Rectal smooth muscle tissue (tissue), 1 donor: ENCODE measurements around the gene FAM193B.

ENCODE experiments used
- H3K27ac ChIP-seq: one replicate; pipeline ENCODE4 v1.7.0; 2013; ENCODE audit warnings: low read depth, low read length, inconsistent platforms
- H3K27me3 ChIP-seq: one replicate; pipeline ENCODE4 v1.7.0; 2013; ENCODE audit warnings: low read length; ENCODE audit not compliant: control insufficient read depth, insufficient read depth
- H3K36me3 ChIP-seq: one replicate; pipeline ENCODE4 v1.7.0; 2013; ENCODE audit warnings: low read length; ENCODE audit not compliant: control insufficient read depth, insufficient read depth
- H3K4me1 ChIP-seq: one replicate; pipeline ENCODE4 v1.7.0; 2013; ENCODE audit warnings: low read length; ENCODE audit not compliant: control insufficient read depth, insufficient read depth
- H3K4me3 ChIP-seq: one replicate; pipeline ENCODE4 v1.7.0; 2013; ENCODE audit warnings: low read length
- H3K9ac ChIP-seq: one replicate; pipeline ENCODE4 v1.7.0; 2013; ENCODE audit warnings: low read length

The FAM193B gene

GRCh38 chr5:177554474-177555111, at the start of gene FAM193B:
Gene FAM193B, minus strand, starts transcription at chr5:177554563. Its CDS starts 105 bp downstream, at chr5:177554458.
- H3K4me1 ChIP-seq: peaks cover 8% of the 10 kb centered on the region
- H3K27me3 ChIP-seq: no peaks in the 10 kb centered on the region
- H3K36me3 ChIP-seq: peaks cover 4% of the 10 kb centered on the region
- peak within 1 kb of the TSS; percentile 55 for H3K27ac ChIP-seq
- peak within 1 kb of the TSS; percentile 80 for H3K4me3 ChIP-seq
- H3K9ac ChIP-seq: peak within 1 kb of the TSS; percentile 16

DNA sequence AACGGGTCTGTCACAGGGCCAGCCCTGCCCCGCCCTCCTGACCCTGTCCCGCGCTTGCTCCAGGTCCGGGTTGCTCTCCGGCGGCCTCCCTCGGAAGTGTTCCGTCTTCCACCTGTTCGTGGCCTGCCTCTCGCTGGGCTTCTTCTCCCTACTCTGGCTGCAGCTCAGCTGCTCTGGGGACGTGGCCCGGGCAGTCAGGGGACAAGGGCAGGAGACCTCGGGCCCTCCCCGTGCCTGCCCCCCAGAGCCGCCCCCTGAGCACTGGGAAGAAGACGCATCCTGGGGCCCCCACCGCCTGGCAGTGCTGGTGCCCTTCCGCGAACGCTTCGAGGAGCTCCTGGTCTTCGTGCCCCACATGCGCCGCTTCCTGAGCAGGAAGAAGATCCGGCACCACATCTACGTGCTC, 49.8 kb upstream of the FAM193B start:
- Histone ChIP-seq H3K4me3 (no peak overlapping the region), H3K9ac (no peak overlapping the region), H3K27me3 (no peaks in the 10 kb centered on the region), H3K36me3 (no peaks in the 10 kb centered on the region), H3K4me1 (peaks cover 4% of the 10 kb centered on the region), H3K27ac (no peak overlapping the region)

GRCh38 chr5:177603631-177604030, 49.3 kb upstream of the FAM193B start:
- no peak overlapping the region for H3K4me3 ChIP-seq
- H3K4me1 ChIP-seq: peaks cover 4% of the 10 kb centered on the region
- no peak overlapping the region for H3K9ac ChIP-seq
- no peaks in the 10 kb centered on the region for H3K27me3 ChIP-seq
- H3K36me3 ChIP-seq: no peaks in the 10 kb centered on the region
- no peak overlapping the region for H3K27ac ChIP-seq

DNA sequence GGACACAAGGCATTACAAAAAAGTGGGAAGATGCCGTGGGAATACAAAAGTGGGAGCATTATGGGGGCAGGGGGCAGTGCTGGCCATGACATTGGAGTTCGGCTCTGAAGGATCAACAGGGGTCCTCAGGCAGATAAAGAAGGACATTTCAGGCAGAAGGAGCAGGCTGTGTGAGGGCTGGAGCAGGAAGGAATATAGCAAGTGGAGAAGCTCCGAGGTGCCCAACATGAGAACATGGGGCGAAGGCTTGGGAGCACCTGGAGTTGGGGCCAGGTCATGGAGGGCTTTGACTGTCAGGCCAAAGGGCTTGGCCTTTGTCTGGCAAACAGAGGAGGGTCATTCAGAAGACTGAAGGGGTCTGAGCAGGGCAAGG, 48.1 kb upstream of the FAM193B start:
- Histone ChIP-seq H3K4me1 (peaks cover 4% of the 10 kb centered on the region), H3K27ac (no peak overlapping the region), H3K27me3 (no peaks in the 10 kb centered on the region), H3K9ac (no peak overlapping the region), H3K36me3 (no peaks in the 10 kb centered on the region), H3K4me3 (no peak overlapping the region)

DNA sequence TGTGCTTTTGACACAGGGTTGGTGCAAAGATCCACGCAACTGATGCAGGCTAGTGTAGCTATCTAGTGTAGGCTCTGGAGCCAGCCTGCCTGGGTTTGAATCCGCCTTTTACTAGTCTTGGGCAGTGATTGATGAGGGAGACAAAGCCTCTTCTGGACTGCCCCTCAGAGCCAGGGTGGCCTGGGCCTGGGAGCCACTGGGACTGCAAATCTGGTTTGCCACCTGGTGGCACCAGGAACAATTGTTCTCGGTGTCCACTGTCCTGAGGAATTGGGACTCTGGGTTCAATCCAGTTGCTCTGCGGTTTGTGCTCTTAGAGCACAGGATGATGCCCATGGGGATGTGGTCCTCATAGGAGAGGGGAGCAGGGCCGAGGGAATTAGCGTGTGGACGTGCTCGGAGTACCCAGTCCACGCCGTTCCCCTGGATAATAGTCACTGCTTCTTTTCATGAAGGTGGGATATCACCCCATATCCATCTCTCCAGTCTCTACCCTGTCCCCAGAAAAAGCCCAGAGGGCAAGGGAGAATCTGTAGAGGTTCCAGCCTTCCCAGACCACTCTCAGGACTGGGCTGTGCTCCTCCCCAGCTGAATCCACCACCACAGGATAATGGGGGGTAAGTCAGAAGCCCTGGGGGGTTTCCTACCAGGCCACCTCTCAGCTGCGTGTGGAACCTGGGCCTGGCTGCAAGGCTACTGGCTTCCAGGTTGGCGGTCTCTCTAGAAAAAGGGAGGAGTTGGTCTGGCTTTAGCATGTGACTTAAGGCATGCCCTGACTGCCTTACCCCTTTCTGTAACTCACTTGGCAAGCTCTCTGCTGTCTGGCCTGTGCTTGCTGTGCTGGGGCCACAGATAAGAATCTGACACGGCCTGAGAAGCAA, 47.5 kb upstream of the FAM193B start:
- H3K27me3 ChIP-seq: no peaks in the 10 kb centered on the region
- H3K36me3 ChIP-seq: no peaks in the 10 kb centered on the region
- H3K9ac ChIP-seq: no peak overlapping the region
- no peak overlapping the region for H3K4me3 ChIP-seq
- peaks cover 4% of the 10 kb centered on the region for H3K4me1 ChIP-seq
- no peak overlapping the region for H3K27ac ChIP-seq

GRCh38 chr5:177601126-177601525, 46.8 kb upstream of the FAM193B start:
- H3K4me3 ChIP-seq: no peak overlapping the region

GRCh38 chr5:177600508-177601018, 46.2 kb upstream of the FAM193B start:
- peak overlapping the region; percentile 67 for H3K4me3 ChIP-seq
- H3K27ac ChIP-seq: peak overlapping the region; percentile 76
- H3K27me3 ChIP-seq: no peaks in the 10 kb centered on the region
- peak overlapping the region; percentile 1 for H3K9ac ChIP-seq
- peaks cover 11% of the 10 kb centered on the region for H3K36me3 ChIP-seq
- peaks cover 4% of the 10 kb centered on the region for H3K4me1 ChIP-seq

More at GRCh38 chr5:177601126-177601525, 46.8 kb upstream of the FAM193B start:
- no peak overlapping the region for H3K9ac ChIP-seq
- H3K27ac ChIP-seq: no peak overlapping the region
- H3K4me1 ChIP-seq: peaks cover 4% of the 10 kb centered on the region
- peaks cover 6% of the 10 kb centered on the region for H3K36me3 ChIP-seq
- no peaks in the 10 kb centered on the region for H3K27me3 ChIP-seq

DNA sequence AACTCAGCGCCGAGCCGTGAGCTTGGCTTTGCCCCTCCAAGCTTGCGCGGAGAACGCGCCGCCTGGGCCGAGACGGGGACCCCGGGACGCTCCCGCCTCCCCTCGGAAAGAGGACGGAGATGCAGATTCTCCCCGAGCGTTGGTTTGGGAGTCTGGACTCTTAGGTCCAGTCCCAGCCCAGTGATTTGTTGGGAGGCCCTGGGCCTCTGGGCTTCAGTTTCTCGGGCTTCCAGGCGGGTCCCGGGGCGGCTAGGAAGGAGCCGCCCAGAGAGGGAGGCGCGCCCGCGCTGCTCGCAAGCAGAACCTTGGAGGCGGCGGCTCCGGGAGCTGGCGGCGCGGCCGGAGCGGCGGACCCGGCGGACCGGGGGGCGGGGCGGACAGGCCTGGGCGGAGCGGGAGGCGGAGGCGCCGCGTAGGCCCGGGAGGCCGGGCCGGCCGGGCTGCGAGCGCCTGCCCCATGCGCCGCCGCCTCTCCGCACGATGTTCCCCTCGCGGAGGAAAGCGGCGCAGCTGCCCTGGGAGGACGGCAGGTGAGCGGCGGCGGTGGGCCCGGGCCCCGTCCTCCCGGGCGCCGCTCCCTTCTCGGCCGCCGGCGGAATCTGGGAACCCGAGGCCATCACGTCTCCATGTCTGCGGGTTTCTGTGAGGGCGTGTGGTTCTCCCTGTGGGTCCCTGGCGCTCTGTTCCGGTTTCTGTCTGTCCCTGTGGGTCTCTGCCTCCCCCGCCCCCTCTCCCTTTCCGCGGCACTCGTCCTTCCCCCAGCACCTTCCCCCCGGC, 45.6 kb upstream of the FAM193B start, which contains the start of gene B4GALT7:
B4GALT7 (plus strand) TSS at position 402 of the 777 bp plus-strand sequence; CDS start at position 481, 79 bp downstream.
- no peaks in the 10 kb centered on the region for H3K27me3 ChIP-seq
- H3K4me3 ChIP-seq: peak within 1 kb of the TSS; percentile 67
- H3K27ac ChIP-seq: peak within 1 kb of the TSS; percentile 81
- peaks cover 17% of the 10 kb centered on the region for H3K36me3 ChIP-seq
- H3K9ac ChIP-seq: peak within 1 kb of the TSS; percentile 64
- peaks cover 4% of the 10 kb centered on the region for H3K4me1 ChIP-seq

DNA sequence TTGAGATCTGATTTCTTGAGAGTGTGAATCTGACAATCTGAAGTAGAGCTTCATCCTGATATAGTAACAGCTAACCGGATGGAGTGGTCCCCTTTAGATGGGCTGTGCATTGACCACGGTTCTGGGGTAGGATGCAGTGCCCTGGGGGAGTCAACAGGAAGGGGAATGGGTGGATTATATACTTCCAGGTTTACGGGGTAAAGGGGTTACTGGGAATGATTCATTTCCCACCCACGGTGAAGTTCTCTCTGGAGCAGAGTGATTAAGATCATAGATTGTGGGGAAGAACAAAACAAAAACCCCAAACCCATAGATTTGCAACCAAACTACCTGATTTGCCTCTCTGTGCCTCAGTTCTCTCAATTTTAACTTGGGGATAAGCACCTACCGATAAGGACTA, 44.1 kb upstream of the FAM193B start:
- Histone ChIP-seq H3K27me3 (no peaks in the 10 kb centered on the region), H3K9ac (no peak overlapping the region), H3K4me3 (no peak overlapping the region), H3K4me1 (peaks cover 4% of the 10 kb centered on the region), H3K27ac (no peak overlapping the region), H3K36me3 (peaks cover 31% of the 10 kb centered on the region)

GRCh38 chr5:177596775-177597238, 42.4 kb upstream of the FAM193B start:
- Histone ChIP-seq H3K27ac (no peak overlapping the region), H3K4me1 (peaks cover 4% of the 10 kb centered on the region), H3K36me3 (peaks cover 31% of the 10 kb centered on the region), H3K9ac (no peak overlapping the region), H3K27me3 (no peaks in the 10 kb centered on the region), H3K4me3 (no peak overlapping the region)

GRCh38 chr5:177595991-177596774, 41.8 kb upstream of the FAM193B start:
- Histone ChIP-seq H3K36me3 (peaks cover 31% of the 10 kb centered on the region), H3K9ac (no peak overlapping the region), H3K4me3 (no peak overlapping the region), H3K27me3 (peaks cover 2% of the 10 kb centered on the region), H3K4me1 (peaks cover 4% of the 10 kb centered on the region), H3K27ac (no peak overlapping the region)
